WTC11 (cell line): ENCODE data around the gene STEAP1B. TPM values are rescaled to one million over a fixed set of nuclear protein-coding genes. Genes with fewer than 3 reads are reported as not detected.

Source experiments
- ATAC-seq: fragments of 200-7000 bp; cut with Tn5 transposase; 2 replicates; pipeline ENCODE4 v1.10.0; 2021; ENCODE audit warnings: mild to moderate bottlenecking, moderate library complexity
- CTCF ChIA-PET: fragments of 300-600 bp; sonication (Branson Sonifier 250); formaldehyde crosslinking; loops from one replicate; lab custom pipeline; 2021; ENCODE audit warnings: antibody characterized with exemption; lab: Charles Lee
- POLR2A ChIA-PET: fragments of 350-600 bp; sonication (Branson Sonifier 250); formaldehyde crosslinking; loops from one replicate; lab custom pipeline; 2021; ENCODE audit warnings: antibody characterized with exemption; lab: Charles Lee
- DNase-seq: peaks from one replicate; pipeline ENCODE4 v3.0.0; 2021; ENCODE audit warnings: low spot score
- H3K27ac Mint-ChIP-seq: 2 replicates; pipeline ENCODE4 v1.8.0; 2021; ENCODE audit warnings: mixed read lengths
- H3K27me3 Mint-ChIP-seq: 2 replicates; pipeline ENCODE4 v1.8.0; 2021; ENCODE audit warnings: low read depth, mild to moderate bottlenecking, moderate library complexity, mixed read lengths
- H3K36me3 Mint-ChIP-seq: 2 replicates; pipeline ENCODE4 v1.8.0; 2021; ENCODE audit warnings: mixed read lengths
- H3K4me1 Mint-ChIP-seq: 2 replicates; pipeline ENCODE4 v1.8.0; 2022; ENCODE audit warnings: mixed read lengths
- H3K4me3 Mint-ChIP-seq: 2 replicates; pipeline ENCODE4 v1.8.0; 2021; ENCODE audit warnings: mild to moderate bottlenecking, moderate library complexity, mixed read lengths
- H3K9me3 Mint-ChIP-seq: 2 replicates; pipeline ENCODE4 v1.8.0; 2021; ENCODE audit warnings: mixed read lengths
- AFF4 ChIP-seq: sonication (generic); formaldehyde crosslinking; IDR thresholded peaks from 2 replicates; pipeline ENCODE4 v1.8.1; 2023; ENCODE audit warnings: mild to moderate bottlenecking, missing genetic modification reagents, borderline replicate concordance
- E2F5 ChIP-seq: sonication (generic); formaldehyde crosslinking; IDR thresholded peaks from 2 replicates; pipeline ENCODE4 v1.8.1; 2022; ENCODE audit warnings: mild to moderate bottlenecking, moderate library complexity, missing genetic modification reagents
- FOXJ3 ChIP-seq: sonication (generic); formaldehyde crosslinking; IDR thresholded peaks from 2 replicates; pipeline ENCODE4 v1.9.0; 2021; ENCODE audit warnings: missing genetic modification reagents, mild to moderate bottlenecking, borderline replicate concordance
- NFE2L1 ChIP-seq: sonication (generic); formaldehyde crosslinking; IDR thresholded peaks from 2 replicates; pipeline ENCODE4 v1.8.1; 2023; ENCODE audit warnings: missing genetic modification reagents
- NR3C1 ChIP-seq: sonication (generic); formaldehyde crosslinking; conservative IDR thresholded peaks from 2 replicates; pipeline ENCODE4 v1.8.1; 2023; ENCODE audit warnings: low read depth, mild to moderate bottlenecking, missing genetic modification reagents
- PREB ChIP-seq: sonication (generic); formaldehyde crosslinking; IDR thresholded peaks from 2 replicates; pipeline ENCODE4 v1.8.1; 2022; ENCODE audit warnings: mild to moderate bottlenecking, missing genetic modification reagents, moderate library complexity, borderline replicate concordance
- SP1 ChIP-seq: sonication (generic); formaldehyde crosslinking; conservative IDR thresholded peaks from 2 replicates; pipeline ENCODE4 v1.8.1; 2022; ENCODE audit warnings: missing genetic modification reagents
- ZNF219 ChIP-seq: sonication (generic); formaldehyde crosslinking; IDR thresholded peaks from 2 replicates; pipeline ENCODE4 v1.8.0; 2023; ENCODE audit warnings: missing genetic modification reagents, mild to moderate bottlenecking, borderline replicate concordance
- ZNF232 ChIP-seq: sonication (generic); formaldehyde crosslinking; IDR thresholded peaks from 2 replicates; pipeline ENCODE4 v1.8.0; 2022; ENCODE audit warnings: mild to moderate bottlenecking, missing genetic modification reagents
- ZNF423 ChIP-seq: fragments of 250-450 bp; sonication (Bioruptor Pico); IDR thresholded peaks from 2 replicates; pipeline ENCODE4 v2.1.2; 2022; ENCODE audit warnings: mild to moderate bottlenecking, moderate library complexity
- ZNF532 ChIP-seq: fragments of 250-450 bp; sonication (Bioruptor Pico); IDR thresholded peaks from 2 replicates; pipeline ENCODE4 v1.9.0; 2021; ENCODE audit warnings: mild to moderate bottlenecking, borderline replicate concordance
- ZNF671 ChIP-seq: fragments of 250-450 bp; sonication (Bioruptor Pico); IDR thresholded peaks from 2 replicates; pipeline ENCODE4 v1.8.0; 2021; ENCODE audit warnings: mild to moderate bottlenecking
- total RNA-seq: library from RNA; stranded (reverse); gene quantifications from 3 replicates; pipeline ENCODE4 v1.2.3, GENCODE V29; 2021
- TF ChIP-seq, protein P1 (sequence below): fragments of 250-450 bp; sonication (Bioruptor Pico); IDR thresholded peaks from 2 replicates; pipeline ENCODE4 v1.9.0; 2021; ENCODE audit warnings: mild to moderate bottlenecking
- TF ChIP-seq, protein P2 (sequence below): sonication (generic); formaldehyde crosslinking; IDR thresholded peaks from 2 replicates; pipeline ENCODE4 v1.8.1; 2022; ENCODE audit warnings: missing genetic modification reagents, borderline replicate concordance

The STEAP1B gene
- total RNA-seq, 1 experiment from 2014 or later, result 5.5 TPM

DNA sequence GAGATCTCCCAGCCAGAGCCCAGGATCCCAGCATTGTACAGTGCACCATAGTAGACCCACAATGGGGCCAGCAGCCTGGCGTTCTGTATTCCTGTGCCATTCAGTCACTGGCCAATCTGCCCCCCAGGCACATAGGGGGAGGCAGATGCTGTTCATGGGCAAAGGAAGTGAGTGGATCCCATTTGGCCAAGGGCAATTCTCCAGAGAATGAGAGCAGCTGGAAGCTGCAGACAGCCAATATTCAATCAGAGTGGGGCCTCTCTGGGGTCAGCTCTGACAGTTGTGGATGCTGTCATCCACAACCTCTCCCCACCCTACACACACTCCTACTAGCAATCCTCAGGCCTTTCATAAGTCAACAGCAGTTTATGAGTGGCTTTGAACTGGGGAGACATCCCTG lies 17.5 kb downstream of the STEAP1B start (continued):
- TF ChIP-seq AFF4 (CRISPR knock-in tag), result no peak
- TF ChIP-seq SP1 (CRISPR knock-in tag), result no peak
- TF ChIP-seq, protein P1, sequence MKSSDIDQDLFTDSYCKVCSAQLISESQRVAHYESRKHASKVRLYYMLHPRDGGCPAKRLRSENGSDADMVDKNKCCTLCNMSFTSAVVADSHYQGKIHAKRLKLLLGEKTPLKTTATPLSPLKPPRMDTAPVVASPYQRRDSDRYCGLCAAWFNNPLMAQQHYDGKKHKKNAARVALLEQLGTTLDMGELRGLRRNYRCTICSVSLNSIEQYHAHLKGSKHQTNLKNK (CRISPR knock-in tag), result no peak
- TF ChIP-seq ZNF532, result no peak
- TF ChIP-seq, protein P2, sequence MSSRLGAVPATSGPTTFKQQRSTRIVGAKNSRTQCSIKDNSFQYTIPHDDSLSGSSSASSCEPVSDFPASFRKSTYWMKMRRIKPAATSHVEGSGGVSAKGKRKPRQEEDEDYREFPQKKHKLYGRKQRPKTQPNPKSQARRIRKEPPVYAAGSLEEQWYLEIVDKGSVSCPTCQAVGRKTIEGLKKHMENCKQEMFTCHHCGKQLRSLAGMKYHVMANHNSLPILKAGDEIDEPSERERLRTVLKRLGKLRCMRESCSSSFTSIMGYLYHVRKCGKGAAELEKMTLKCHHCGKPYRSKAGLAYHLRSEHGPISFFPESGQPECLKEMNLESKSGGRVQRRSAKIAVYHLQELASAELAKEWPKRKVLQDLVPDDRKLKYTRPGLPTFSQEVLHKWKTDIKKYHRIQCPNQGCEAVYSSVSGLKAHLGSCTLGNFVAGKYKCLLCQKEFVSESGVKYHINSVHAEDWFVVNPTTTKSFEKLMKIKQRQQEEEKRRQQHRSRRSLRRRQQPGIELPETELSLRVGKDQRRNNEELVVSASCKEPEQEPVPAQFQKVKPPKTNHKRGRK (CRISPR knock-in tag), result no peak
- TF ChIP-seq FOXJ3 (CRISPR knock-in tag), result no peak
- no peak for TF ChIP-seq NFE2L1 (CRISPR knock-in tag)
- no peak for TF ChIP-seq ZNF232 (CRISPR knock-in tag)
- TF ChIP-seq NR3C1 (CRISPR knock-in tag), result no peak
- TF ChIP-seq, all 79 proteins: peak for 0

GRCh38 chr7:22481726-22482125 lies 18.3 kb downstream of the STEAP1B start:
- 0 out of 2 replicates have a peak, but pooled peaks cover 6% of the 10 kb centered on the region for H3K4me1 Mint-ChIP-seq
- no peak overlapping the region for H3K4me3 Mint-ChIP-seq
- no peaks in the 10 kb centered on the region for H3K27me3 Mint-ChIP-seq
- no peak for DNase-seq
- CTCF ChIA-PET, result interaction anchor here (0.6 to 3.1 kb wide), 4 partner anchors 18 to 385 kb away, joined by 3 to 8 read pairs (median 4); partner anchors contain the start of gene STEAP1B
- no peak for ATAC-seq
- H3K36me3 Mint-ChIP-seq, result no peaks in the 10 kb centered on the region
- no peak overlapping the region for H3K27ac Mint-ChIP-seq
- POLR2A ChIA-PET, result no interaction called here
- H3K9me3 Mint-ChIP-seq, result no peaks in the 10 kb centered on the region
- TF ChIP-seq E2F5 (CRISPR knock-in tag), result no peak
- no peak for TF ChIP-seq PREB
- no peak for TF ChIP-seq ZNF671 (CRISPR knock-in tag)
- TF ChIP-seq ZNF423 (CRISPR knock-in tag), result no peak
- TF ChIP-seq ZNF219, result no peak
- no peak for TF ChIP-seq NR3C1 (CRISPR knock-in tag)
